A549 (cell line): ENCODE data around the gene DAB2IP. TPM values are rescaled to one million over a fixed set of nuclear protein-coding genes. Genes with fewer than 3 reads are reported as not detected.
"Not testable (repeated sequence)": the region's sequence is repeated elsewhere in the genome, so short reads cannot be mapped to it uniquely, and the experiment has no call there.

Experiments
- ATAC-seq, 2 experiments: fragments of 200-7000 bp in 1 of 2; fragments of >200 bp in 1 of 2; cut with Nextera tagmentation in 1 of 2; cut with Tn5 transposase in 1 of 2; 3 replicates each; pipeline versions ENCODE4 v1.8.0 to v1.9.1; 2018 to 2020; ENCODE audit warnings: mild to moderate bottlenecking in 1 of 2, moderate library complexity in 1 of 2
- CTCF ChIA-PET: fragments of 300-600 bp; sonication (Branson Sonifier 250); formaldehyde crosslinking; extraction: SDS; loops from one replicate; lab custom pipeline; 2021; ENCODE audit warnings: antibody characterized with exemption, inconsistent platforms; lab: Yijun Ruan, JAX
- POLR2A ChIA-PET: fragments of 350-600 bp; formaldehyde crosslinking; extraction: SDS; loops from one replicate; lab custom pipeline; 2021; ENCODE audit warnings: antibody characterized with exemption, inconsistent platforms; lab: Yijun Ruan, JAX
- DNase-seq, 2 experiments: peaks; one replicate each; pipeline versions ENCODE4 v3.0.0 to v3.0.0-alpha.2; 2011 to 2016; ENCODE audit warnings: low read depth in 1 of 2, low spot score in 1 of 2
- FAIRE-seq: peaks from 2 replicates; lab custom pipeline; 2011; peaks lifted over from hg19 to GRCh38; lab: Jason Lieb, UNC
- H3K27ac ChIP-seq, 2 experiments: fragments of >200 bp; sonication (Bioruptor Twin); formaldehyde crosslinking; 3 replicates each; pipeline ENCODE4 v1.5.1; 2016 to 2017
- H3K4me1 ChIP-seq: fragments of >200 bp; sonication (Bioruptor Twin); formaldehyde crosslinking; 3 replicates; pipeline ENCODE4 v1.6.1; 2016
- H3K4me2 ChIP-seq: fragments of >200 bp; sonication (Bioruptor Twin); formaldehyde crosslinking; 3 replicates; pipeline ENCODE4 v1.6.1; 2016
- H3K4me3 ChIP-seq: fragments of >200 bp; sonication (Bioruptor Twin); formaldehyde crosslinking; 3 replicates; pipeline ENCODE4 v1.5.1; 2016
- H3K9me3 ChIP-seq: fragments of >200 bp; sonication (Bioruptor Twin); formaldehyde crosslinking; 3 replicates; pipeline ENCODE4 v1.6.1; 2016
- CHD2 ChIP-seq: fragments of 150-350 bp; IDR thresholded peaks from 2 replicates; pipeline ENCODE4 v1.6.1; 2014; ENCODE audit warnings: low read length; ENCODE audit not compliant: partially characterized antibody
- ESRRA ChIP-seq: fragments of 150-350 bp; IDR thresholded peaks from 2 replicates; pipeline ENCODE4 v1.6.1; 2014; ENCODE audit warnings: mild to moderate bottlenecking, low read length, borderline replicate concordance
- FOSL2 ChIP-seq, 2 experiments: fragments of 450-650 bp in 1 of 2; fragments of >200 bp in 1 of 2; sonication (Bioruptor Twin) in 1 of 2; formaldehyde crosslinking; IDR thresholded peaks; 2 replicates each; pipeline versions ENCODE4 v1.5.0 to v1.6.1; 2016 to 2020; ENCODE audit warnings: mild to moderate bottlenecking in 1 of 2, moderate library complexity in 1 of 2
- GATA3 ChIP-seq: IDR thresholded peaks from 2 replicates; pipeline ENCODE4 v1.6.1; 2012; ENCODE audit warnings: borderline replicate concordance
- HDAC2 ChIP-seq: fragments of 200-600 bp; sonication (generic); IDR thresholded peaks from 2 replicates; pipeline ENCODE4 v1.6.1; 2016
- HOXA7 ChIP-seq: fragments of 250-450 bp; sonication (Bioruptor Pico); IDR thresholded peaks from 2 replicates; pipeline ENCODE4 v1.5.0; 2020; ENCODE audit warnings: mild to moderate bottlenecking, moderate library complexity
- JUN ChIP-seq, 2 experiments: fragments of >200 bp; sonication (Bioruptor Twin); formaldehyde crosslinking; IDR thresholded peaks; 2 replicates in 1 of 2; 3 replicates in 1 of 2; pipeline ENCODE4 v1.6.1; 2016 to 2017
- NPAS2 ChIP-seq: fragments of 250-450 bp; sonication (Bioruptor Pico); IDR thresholded peaks from 2 replicates; pipeline ENCODE4 v1.8.0; 2022; ENCODE audit warnings: mild to moderate bottlenecking, moderate library complexity, borderline replicate concordance
- POLR2A ChIP-seq: IDR thresholded peaks from 2 replicates; pipeline ENCODE4 v1.6.1; 2012; ENCODE audit warnings: mild to moderate bottlenecking, low read length
- SMC3 ChIP-seq: fragments of >200 bp; sonication (Bioruptor Twin); formaldehyde crosslinking; IDR thresholded peaks from 3 replicates; pipeline ENCODE4 v1.6.1; 2018; ENCODE audit warnings: inconsistent platforms
- TP53 ChIP-seq: fragments of 250-450 bp; sonication (Bioruptor Pico); IDR thresholded peaks from 2 replicates; pipeline ENCODE4 v1.5.0; 2021; ENCODE audit warnings: mild to moderate bottlenecking, moderate library complexity
- WGBS: methylation state at CpG from one replicate; pipeline ENCODE4 v1.1.6; 2017; ENCODE audit errors: missing lambda C conversion rate; 5-methylcytosine and 5-hydroxymethylcytosine counted together
- polyA plus RNA-seq, 4 experiments: library from polyadenylated mRNA; depleted of rRNA in 3 of 4; stranded (reverse); fragments of >200 nt; fragmentation: RNase III in 1 of 4; extraction: RNeasy Plus Mini Kit Qiagen cat#74134 plus additional on column Dnase treatment in 1 of 4; gene quantifications; 2 replicates in 3 of 4; 3 replicates in 1 of 4; pipeline ENCODE4 v1.2.3, GENCODE V29; 2011 to 2017
- TF ChIP-seq, protein P1 (sequence below): fragments of >200 bp; sonication (Bioruptor Twin); formaldehyde crosslinking; IDR thresholded peaks from 3 replicates; pipeline ENCODE4 v1.5.1; 2016
- TF ChIP-seq, protein P2 (sequence below): fragments of 200-600 bp; sonication (generic); IDR thresholded peaks from 2 replicates; pipeline ENCODE4 v1.6.1; 2016; ENCODE audit warnings: antibody characterized with exemption, mild to moderate bottlenecking, moderate library complexity
- TF ChIP-seq, protein P3 (sequence below): IDR thresholded peaks from 2 replicates; pipeline ENCODE4 v1.6.1; 2012

The DAB2IP gene
- polyA plus RNA-seq, 2 of the 4 experiments (the other 2 are of a cell fraction): 9.7 to 13.9 TPM

DNA sequence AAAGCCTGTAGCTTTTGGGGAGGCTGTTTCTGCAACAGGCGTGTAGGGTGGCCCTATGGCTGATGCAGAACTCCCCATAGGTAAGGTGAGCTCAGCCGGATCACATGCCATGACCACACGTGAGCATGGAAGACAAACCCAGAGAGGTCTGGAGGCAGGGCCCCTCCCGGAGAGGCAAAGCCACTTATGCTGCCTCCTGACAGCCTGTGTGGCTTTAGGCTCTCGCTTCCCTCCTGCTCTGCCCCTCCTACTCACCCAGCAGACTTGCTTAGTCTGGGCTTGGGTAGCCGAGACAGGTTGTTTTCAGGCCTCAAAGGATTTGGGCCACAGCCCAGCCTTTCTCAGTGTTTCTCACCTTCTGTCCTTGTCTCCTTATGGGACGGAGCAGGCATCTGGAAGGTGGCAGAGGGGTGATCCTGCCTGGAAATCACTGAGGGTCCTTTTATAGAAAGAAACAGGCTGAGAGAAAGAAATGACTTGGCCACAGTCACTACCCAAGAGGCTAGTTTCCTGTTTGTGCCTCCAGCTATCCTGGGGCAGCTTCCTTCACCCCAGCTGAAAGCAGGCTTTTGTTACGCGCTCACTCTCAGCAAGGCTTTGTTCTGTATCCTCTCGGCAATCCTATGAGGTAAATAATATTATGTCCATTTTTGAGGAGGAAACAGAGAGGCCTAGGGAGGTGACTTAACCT, 89.9 kb downstream of the DAB2IP start:
- ATAC-seq (no peak), FAIRE-seq (no peak), DNase-seq (no peak)
- no peak overlapping the region for H3K4me3 ChIP-seq
- peak overlapping the region in 1 of 2 experiments; percentile 85; a peak in 2 of 6 replicates for H3K27ac ChIP-seq
- H3K9me3 ChIP-seq: no peaks in the 10 kb centered on the region
- POLR2A ChIA-PET: no interaction called here
- 87% methylated on average over 10 of the region's 10 CpGs for WGBS
- CTCF ChIA-PET: interaction anchor here (0.6 to 2.0 kb wide), 6 partner anchors 12 to 285 kb away, joined by 3 to 6 read pairs (median 4); no protein-coding TSS in a partner anchor
- TF ChIP-seq FOSL2 (IDR thresholded peaks at IDR 0.05) (no peak), FOSL2 (CRISPR knock-in tag; IDR thresholded peaks at IDR 0.05) (no peak), POLR2A (no peak), CHD2 (no peak), SMC3 (no peak), ESRRA (no peak)
- TF ChIP-seq, protein P1, sequence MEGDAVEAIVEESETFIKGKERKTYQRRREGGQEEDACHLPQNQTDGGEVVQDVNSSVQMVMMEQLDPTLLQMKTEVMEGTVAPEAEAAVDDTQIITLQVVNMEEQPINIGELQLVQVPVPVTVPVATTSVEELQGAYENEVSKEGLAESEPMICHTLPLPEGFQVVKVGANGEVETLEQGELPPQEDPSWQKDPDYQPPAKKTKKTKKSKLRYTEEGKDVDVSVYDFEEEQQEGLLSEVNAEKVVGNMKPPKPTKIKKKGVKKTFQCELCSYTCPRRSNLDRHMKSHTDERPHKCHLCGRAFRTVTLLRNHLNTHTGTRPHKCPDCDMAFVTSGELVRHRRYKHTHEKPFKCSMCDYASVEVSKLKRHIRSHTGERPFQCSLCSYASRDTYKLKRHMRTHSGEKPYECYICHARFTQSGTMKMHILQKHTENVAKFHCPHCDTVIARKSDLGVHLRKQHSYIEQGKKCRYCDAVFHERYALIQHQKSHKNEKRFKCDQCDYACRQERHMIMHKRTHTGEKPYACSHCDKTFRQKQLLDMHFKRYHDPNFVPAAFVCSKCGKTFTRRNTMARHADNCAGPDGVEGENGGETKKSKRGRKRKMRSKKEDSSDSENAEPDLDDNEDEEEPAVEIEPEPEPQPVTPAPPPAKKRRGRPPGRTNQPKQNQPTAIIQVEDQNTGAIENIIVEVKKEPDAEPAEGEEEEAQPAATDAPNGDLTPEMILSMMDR: no peak
- TF ChIP-seq, protein P2, sequence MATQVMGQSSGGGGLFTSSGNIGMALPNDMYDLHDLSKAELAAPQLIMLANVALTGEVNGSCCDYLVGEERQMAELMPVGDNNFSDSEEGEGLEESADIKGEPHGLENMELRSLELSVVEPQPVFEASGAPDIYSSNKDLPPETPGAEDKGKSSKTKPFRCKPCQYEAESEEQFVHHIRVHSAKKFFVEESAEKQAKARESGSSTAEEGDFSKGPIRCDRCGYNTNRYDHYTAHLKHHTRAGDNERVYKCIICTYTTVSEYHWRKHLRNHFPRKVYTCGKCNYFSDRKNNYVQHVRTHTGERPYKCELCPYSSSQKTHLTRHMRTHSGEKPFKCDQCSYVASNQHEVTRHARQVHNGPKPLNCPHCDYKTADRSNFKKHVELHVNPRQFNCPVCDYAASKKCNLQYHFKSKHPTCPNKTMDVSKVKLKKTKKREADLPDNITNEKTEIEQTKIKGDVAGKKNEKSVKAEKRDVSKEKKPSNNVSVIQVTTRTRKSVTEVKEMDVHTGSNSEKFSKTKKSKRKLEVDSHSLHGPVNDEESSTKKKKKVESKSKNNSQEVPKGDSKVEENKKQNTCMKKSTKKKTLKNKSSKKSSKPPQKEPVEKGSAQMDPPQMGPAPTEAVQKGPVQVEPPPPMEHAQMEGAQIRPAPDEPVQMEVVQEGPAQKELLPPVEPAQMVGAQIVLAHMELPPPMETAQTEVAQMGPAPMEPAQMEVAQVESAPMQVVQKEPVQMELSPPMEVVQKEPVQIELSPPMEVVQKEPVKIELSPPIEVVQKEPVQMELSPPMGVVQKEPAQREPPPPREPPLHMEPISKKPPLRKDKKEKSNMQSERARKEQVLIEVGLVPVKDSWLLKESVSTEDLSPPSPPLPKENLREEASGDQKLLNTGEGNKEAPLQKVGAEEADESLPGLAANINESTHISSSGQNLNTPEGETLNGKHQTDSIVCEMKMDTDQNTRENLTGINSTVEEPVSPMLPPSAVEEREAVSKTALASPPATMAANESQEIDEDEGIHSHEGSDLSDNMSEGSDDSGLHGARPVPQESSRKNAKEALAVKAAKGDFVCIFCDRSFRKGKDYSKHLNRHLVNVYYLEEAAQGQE: no peak
- H3K4me2 ChIP-seq: no peak overlapping the region
- H3K4me1 ChIP-seq: peaks cover 47% of the 10 kb centered on the region

DNA sequence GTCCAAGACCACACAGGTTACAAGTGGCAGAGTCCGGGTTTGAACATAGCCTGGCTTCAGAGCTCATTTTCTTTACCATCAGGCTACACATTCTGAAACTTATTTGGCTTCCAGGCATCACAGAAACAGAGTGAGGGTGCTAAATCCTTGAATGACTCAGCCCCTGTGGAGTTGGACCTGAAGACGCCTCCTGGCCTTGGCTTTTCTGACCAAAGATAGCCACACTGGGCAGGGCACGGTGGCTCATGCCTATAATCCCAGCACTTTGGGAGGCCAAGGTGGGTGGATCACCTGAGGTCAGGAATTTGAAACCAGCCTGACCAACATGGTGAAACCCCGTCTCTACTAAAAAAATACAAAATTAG, 90.5 kb downstream of the DAB2IP start:
- CTCF ChIA-PET: interaction anchor here (0.9 to 2.8 kb wide), 5 partner anchors 15 to 196 kb away, joined by 3 to 10 read pairs (median 3); no protein-coding TSS in a partner anchor
- H3K4me2 ChIP-seq, H3K9me3 ChIP-seq, POLR2A ChIA-PET, FAIRE-seq, H3K4me3 ChIP-seq, DNase-seq, ATAC-seq: not testable (repeated sequence)
- H3K4me1 ChIP-seq: peaks cover 42% of the 10 kb centered on the region
- 77% methylated on average over 4 of the region's 4 CpGs for WGBS
- H3K27ac ChIP-seq: peak overlapping the region in 1 of 2 experiments; percentile 85; a peak in 2 of 6 replicates

DNA sequence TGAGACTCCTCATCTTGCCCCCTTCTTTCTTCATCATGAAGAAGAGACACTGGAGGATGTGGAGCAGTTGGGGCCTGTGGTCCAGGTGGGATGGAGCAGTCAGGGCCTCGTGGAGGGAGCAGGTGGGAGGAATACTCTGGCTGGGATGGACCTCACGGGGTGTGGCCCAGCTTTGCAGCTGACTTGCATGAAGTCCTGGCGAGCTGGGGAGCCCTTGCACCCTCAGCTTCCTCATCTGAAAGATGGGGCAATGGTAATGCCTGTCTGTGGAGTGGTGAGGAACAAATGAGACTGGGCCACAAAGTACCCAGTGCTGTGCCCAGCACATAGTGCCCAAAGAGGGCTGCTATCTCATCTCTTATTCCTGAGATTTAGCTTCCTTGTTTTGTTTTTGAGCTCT, 91.5 kb downstream of the DAB2IP start:
- 65% methylated on average over 3 of the region's 3 CpGs for WGBS
- H3K4me1 ChIP-seq: peaks cover 35% of the 10 kb centered on the region
- ChIA-PET CTCF (interaction anchor here (0.6 to 2.8 kb wide), 16 partner anchors 9 to 254 kb away, joined by 3 to 10 read pairs (median 3); no protein-coding TSS in a partner anchor), POLR2A (interaction anchor here (0.8 to 1.8 kb wide), 2 partner anchors 8 to 39 kb away, joined by 3 to 6 read pairs; no protein-coding TSS in a partner anchor)
- H3K9me3 ChIP-seq: no peaks in the 10 kb centered on the region
- H3K4me3 ChIP-seq: peak overlapping the region; percentile 55; the same call in 1 of the 3 replicates
- peak overlapping the region; percentile 96 for H3K4me2 ChIP-seq
- ATAC-seq: no peak
- TF ChIP-seq, protein P3, sequence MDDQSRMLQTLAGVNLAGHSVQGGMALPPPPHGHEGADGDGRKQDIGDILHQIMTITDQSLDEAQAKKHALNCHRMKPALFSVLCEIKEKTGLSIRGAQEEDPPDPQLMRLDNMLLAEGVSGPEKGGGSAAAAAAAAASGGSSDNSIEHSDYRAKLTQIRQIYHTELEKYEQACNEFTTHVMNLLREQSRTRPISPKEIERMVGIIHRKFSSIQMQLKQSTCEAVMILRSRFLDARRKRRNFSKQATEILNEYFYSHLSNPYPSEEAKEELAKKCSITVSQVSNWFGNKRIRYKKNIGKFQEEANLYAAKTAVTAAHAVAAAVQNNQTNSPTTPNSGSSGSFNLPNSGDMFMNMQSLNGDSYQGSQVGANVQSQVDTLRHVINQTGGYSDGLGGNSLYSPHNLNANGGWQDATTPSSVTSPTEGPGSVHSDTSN: no peak
- TF ChIP-seq HOXA7 (CRISPR knock-in tag): no peak
- TF ChIP-seq, protein P1: no peak
- TF ChIP-seq GATA3: no peak
- no peak for TF ChIP-seq JUN (IDR thresholded peaks at IDR 0.05)
- TF ChIP-seq HDAC2: no peak
- TF ChIP-seq NPAS2 (CRISPR knock-in tag): no peak
- TF ChIP-seq TP53 (CRISPR knock-in tag): no peak
- DNase-seq: no peak
- FAIRE-seq: no peak
- H3K27ac ChIP-seq: peak overlapping the region; percentile 72 to 85
